NCI-H2171 (cell line): Measurements from ENCODE around the gene ZNF341.
"Not testable (repeated sequence)": the region's sequence is repeated elsewhere in the genome, so short reads cannot be mapped to it uniquely, and the experiment has no call there.

Experiments used
- DNase-seq: peaks from one replicate; lab custom pipeline; 2025; lab: John Stamatoyannopoulos, UW

ZNF341 gene

GRCh38 chr20:33730946-33731692, 677 bp upstream of the ZNF341 start:
- DNase-seq, result no peak

DNA sequence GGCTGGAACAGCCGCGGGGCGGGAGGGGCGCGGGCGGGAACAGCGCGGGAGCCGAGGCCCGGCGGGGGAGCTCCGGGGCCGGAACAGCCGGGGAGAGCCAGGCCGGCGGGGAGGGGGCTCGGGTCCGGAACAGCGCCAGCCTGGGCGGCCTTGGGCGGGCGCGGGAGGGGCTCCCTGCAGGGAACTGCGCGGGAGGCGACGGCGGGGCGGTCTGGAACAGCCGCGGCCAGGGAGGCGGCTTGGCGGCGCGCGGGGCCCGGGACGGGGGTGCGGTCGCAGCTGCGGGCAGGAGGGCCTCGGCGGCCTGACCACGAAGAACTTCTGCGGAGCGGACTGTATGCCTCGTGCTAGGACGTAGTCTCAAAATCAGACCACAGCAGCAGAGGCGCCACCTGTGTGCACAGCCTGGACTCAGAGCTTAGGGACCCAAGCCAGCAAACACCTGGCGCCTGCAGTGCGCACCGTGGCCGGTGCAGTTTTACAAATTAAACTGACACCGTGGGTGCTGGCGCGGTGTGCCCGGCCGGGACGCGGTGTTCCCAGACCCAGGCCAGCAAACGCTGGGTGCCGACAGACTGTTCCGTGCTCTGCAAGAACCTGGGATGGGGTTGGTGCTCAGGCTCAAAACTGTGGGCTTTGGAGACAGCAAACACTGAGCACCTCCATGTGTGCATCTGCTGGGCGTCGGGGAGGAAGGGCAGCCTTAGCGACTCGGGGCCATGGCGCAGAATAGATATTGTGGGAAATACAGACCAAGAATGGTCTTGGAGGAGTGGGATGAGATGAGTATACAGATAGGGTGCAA, 572 bp downstream of the ZNF341 start:
- DNase-seq, result peak; percentile 99

- DNase-seq, result no peak
Observed at GRCh38 chr20:33733654-33734576, 2.1 kb downstream of the ZNF341 start.

- DNase-seq, result no peak
Observed at GRCh38 chr20:33736962-33737361, 5.2 kb downstream of the ZNF341 start.

DNA sequence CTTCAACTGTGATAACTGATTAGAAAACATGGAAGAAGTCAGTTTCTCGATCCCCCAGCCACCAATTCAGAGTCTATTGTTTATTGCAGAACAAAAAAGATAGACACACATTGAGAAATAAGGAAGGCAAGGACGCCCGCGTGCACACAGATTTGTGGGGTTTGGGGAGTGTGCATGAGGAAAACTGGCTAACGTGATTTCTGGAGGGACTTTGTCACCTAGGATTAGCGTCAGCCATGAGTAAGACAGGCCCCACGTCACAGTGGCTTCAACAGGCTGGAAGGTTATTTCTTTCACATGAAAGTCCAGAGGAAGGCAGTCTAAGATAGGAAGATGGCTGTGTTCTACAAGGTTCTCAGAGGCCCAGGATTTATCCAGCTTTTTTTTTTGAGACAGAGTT, 7.7 kb downstream of the ZNF341 start:
- no peak for DNase-seq

DNA sequence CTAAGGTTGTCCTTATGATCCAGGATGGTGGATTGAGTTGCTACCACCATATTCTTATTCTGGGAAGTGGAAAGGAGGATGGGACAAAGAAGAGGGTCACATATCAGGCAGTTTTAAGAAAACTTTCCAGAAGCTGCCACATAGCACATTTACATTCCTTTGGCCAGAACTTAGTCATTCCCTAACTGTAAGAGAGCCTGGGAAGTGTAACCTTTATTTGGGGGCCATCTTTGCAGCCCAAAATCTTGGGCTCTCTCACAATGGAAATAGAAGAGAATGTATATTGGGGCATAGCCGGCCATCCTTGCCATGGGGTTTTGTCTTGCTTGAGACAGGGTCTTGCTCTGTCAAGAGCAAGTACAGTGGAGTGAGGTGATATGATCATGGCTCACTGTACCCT, 8.4 kb downstream of the ZNF341 start:
- no peak for DNase-seq

DNA sequence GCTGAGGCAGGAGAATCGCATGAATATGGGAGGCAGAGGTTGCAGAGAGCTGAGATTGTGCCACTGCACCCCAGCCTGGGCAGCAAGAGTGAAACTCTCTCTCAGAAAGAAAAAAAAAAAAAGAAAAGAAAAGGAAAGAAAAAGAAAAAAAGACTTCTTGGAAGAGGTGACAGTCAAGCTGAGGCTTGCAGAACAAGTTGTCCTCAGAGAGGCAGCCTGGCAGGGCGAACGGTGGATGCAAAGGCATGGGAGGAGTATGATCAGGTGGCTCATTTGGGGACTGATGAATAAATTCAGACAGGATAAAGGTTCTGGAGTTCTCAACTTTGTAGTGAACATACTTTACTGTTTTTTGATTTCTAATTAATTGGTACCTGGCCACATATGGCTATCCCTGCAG, 12.4 kb downstream of the ZNF341 start:
- DNase-seq, result no peak

- no peak for DNase-seq
Observed at GRCh38 chr20:33744773-33745385, 13.1 kb downstream of the ZNF341 start.

DNA sequence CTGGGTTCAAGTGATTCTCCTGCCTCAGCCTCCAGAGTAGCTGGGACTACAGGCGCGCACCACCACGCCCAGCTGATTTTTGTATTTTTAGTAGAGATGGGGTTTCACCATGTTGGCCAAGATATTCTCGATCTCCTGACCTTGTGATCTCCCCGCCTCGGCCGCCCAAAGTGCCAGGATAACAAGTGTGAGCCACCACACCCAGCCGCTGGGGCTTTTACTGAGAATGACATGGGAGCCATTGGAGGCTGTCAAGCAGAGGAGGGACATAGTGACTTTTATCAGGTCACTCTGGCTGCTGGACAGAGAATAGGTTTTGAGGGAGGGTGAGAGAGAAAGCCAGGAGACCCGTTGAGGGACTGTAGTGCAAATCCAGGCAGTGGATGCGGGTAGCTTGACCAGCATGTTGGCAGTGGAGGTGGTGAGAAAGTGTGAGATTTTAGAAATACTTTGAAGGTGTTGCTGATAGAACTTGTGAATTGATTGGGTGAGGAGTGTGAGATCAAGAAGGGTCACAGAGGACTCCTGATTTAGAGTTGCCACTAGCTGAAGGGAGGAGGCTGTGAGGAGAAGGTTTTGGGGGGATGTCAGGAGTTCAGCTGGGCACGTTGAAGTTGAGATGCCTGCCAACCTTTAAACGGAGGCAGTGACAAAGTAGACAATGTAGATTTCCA, 14.7 kb downstream of the ZNF341 start:
- no peak for DNase-seq

GRCh38 chr20:33751775-33752174, 20.0 kb downstream of the ZNF341 start:
- no peak for DNase-seq

GRCh38 chr20:33753143-33753542, 21.3 kb downstream of the ZNF341 start:
- DNase-seq, result no peak

GRCh38 chr20:33753763-33754162, 22.0 kb downstream of the ZNF341 start:
- DNase-seq, result no peak

GRCh38 chr20:33755936-33756490, 24.2 kb downstream of the ZNF341 start:
- not testable (repeated sequence) for DNase-seq

- no peak for DNase-seq
Observed at GRCh38 chr20:33757046-33757445, 25.2 kb downstream of the ZNF341 start.

DNA sequence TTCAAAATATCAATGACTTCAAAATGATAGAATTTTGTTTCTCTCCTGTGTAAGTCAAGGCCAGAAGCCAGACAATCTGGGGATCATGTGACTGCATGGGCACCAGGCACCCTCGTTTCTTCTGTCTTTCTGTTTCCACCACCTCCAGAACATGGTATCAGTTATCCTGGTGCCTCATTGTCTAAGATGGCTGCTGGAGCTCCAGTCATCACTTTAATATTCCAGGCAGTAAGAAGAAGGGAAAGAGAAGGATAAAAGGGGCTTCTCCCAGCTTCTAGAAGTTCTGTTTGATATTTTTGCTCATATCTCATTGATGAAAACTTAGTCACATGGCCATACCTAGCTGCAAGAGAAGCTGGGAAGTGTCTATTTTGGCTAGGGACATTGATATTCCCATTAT, 25.7 kb downstream of the ZNF341 start:
- DNase-seq, result no peak

- DNase-seq, result no peak
Observed at GRCh38 chr20:33761698-33762250, 30.0 kb downstream of the ZNF341 start.

DNA sequence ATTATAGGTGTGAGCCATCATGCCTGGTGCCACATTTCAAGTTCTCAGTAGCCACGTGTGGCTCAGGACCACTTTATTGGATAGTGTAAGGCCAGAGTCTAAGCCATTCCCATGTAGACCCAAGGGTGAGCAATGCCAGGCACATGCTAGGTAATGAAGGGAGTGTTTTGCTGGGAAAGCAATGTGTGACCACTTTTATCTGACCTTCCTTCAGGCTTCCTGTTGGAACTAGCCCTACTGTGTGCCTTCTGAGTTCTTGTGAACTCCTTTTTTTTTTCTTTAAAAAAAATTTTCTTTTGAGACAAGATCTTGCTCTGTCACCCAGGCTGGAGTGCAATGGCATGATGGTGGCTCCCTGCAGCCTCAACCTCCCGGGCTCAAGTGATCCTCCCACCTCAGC, 33.3 kb downstream of the ZNF341 start:
- no peak for DNase-seq

- DNase-seq, result no peak
Observed at GRCh38 chr20:33765592-33765991, 33.8 kb downstream of the ZNF341 start.

DNA sequence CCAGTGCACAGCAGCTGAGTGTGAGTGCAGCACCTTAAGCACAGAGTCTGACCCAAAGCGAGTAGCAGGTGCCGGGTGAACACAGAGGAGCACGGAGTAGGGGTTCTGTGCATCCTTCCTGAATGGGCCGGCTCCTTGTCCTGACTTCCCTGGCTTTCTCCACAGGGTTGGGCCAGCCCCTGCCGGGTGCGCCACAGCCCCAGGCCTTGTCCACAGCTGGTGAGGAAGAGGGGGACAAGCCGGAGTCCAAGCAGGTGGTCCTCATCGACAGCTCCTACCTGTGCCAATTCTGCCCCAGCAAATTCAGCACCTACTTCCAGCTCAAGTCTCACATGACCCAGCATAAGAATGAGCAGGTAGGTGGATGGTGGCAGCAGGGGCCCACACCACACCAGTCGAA, 34.9 kb downstream of the ZNF341 start:
- DNase-seq, result no peak

GRCh38 chr20:33767777-33768138, 36.0 kb downstream of the ZNF341 start:
- DNase-seq, result no peak

DNA sequence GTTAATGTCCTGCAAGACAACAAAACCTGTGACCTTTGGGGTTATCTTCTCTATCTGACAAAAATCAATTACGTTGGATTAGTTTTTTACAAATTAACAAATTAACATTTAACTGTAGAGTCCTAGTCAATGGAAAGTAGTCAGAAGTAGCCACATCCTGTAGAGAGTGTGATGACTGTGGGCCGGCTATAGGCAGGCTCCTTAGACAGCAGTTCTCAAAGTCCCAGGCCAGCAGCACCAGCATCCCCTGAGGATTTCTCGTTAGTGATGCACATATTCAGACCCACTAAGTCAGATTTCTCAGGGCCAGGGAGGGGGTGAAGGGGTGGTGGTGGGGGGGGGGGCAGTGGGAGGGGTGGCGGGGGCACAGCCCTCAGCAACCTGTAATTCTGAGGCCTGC, 37.2 kb downstream of the ZNF341 start:
- no peak for DNase-seq
